HG03280 (cell line): ENCODE data around the gene SLC30A2.

Source experiments
- ATAC-seq: cut with Tn5 transposase; IDR thresholded peaks from one replicate; pipeline ENCODE4 v1.9.1; 2021; ENCODE audit warnings: mild to moderate bottlenecking, moderate library complexity; ENCODE audit not compliant: unreplicated experiment

SLC30A2 gene

GRCh38 chr1:26043765-26044164, 2.2 kb downstream of the SLC30A2 start:
- no peak for ATAC-seq

- no peak for ATAC-seq
Measured at GRCh38 chr1:26041978-26042377, 3.9 kb downstream of the SLC30A2 start.

- no peak for ATAC-seq
Measured at GRCh38 chr1:26041401-26041800, 4.5 kb downstream of the SLC30A2 start.

GRCh38 chr1:26038904-26039303, 7.0 kb downstream of the SLC30A2 start:
- no peak for ATAC-seq

DNA sequence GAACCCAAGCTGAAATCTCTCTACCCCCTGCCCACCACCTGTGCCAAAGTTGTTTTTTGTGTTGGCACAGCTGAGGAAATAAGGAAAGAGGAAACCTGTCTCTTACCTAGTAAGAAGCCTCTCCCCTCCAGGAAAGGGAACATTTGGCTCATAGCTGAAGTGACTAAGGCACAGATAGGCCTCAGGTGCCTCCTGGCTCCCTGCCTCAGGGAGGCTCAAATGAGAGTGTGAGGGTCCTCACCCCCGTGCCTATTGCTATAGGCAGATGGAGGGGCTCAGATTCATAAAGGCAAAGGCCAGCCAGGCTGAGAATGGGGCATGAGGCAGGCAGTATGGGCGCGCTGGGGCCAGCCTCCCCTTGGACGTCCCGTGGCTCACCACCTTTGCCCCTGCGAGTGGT, 7.4 kb downstream of the SLC30A2 start:
- ATAC-seq = no peak

GRCh38 chr1:26037904-26038303, 8.0 kb downstream of the SLC30A2 start:
- ATAC-seq = no peak

DNA sequence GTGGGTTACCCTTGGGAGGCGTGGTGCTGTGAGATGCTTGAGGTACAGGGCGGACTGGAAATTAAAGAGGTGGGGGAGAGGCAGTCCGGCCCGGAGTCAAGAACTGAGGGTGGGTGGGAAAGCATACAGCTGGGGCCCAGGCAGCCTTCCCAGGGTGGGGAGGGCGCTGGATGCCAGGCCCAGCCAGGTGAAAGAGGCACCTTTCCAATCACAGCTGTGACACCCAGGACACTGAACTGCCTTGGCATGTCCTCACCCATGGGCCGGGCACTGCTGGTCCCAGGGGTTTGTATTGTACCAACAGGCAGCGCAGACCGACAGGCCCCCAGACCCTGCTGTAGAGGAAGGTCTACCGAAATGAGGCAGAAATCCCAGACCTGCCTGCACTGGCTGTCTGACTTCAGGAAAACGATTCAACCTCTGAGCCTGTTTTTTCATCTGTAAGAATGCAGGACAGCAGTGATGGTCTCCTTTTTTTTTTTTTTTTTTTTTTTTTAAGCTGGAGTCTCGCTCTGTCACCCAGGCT, 9.1 kb downstream of the SLC30A2 start:
- ATAC-seq = no peak

DNA sequence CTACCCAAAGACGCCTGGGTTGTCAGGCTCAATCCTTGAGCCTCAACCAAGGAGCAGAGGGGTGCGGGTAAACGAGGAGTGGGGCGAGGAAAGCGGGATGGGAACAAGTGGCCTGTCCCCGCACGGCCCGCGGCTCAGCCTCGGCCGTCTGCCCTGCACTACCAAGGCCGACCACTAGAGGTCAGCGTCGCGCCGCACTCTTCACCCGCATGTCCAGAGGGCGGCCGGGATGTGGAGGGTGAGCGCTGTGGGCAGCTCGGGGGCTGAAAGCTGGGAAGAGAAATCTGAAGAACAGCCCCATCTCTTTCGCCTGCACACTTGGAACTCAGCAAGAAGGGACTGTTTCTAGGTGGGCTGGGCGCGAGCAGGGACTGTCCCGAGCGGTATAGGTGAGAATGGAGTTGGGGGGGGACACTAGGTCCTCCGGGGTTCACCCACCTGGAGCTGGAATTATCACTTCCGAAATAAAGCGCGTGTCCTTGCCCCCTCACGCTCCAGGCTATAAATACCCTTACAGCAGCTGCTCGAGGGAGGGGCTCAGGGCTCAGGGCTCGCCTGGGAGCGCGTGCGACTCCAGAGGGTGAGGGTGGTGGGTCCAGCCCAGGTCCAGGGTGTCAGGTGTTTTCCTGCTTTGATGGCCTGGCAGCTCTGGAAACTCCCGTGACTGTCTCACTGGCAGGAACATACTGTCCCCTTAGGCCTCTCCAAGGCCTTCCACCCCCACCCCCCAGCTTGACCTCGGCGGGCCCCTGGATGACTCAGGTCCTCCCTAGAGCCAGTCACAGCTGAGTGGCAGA, 9.8 kb downstream of the SLC30A2 start:
- ATAC-seq = peak; percentile 56

DNA sequence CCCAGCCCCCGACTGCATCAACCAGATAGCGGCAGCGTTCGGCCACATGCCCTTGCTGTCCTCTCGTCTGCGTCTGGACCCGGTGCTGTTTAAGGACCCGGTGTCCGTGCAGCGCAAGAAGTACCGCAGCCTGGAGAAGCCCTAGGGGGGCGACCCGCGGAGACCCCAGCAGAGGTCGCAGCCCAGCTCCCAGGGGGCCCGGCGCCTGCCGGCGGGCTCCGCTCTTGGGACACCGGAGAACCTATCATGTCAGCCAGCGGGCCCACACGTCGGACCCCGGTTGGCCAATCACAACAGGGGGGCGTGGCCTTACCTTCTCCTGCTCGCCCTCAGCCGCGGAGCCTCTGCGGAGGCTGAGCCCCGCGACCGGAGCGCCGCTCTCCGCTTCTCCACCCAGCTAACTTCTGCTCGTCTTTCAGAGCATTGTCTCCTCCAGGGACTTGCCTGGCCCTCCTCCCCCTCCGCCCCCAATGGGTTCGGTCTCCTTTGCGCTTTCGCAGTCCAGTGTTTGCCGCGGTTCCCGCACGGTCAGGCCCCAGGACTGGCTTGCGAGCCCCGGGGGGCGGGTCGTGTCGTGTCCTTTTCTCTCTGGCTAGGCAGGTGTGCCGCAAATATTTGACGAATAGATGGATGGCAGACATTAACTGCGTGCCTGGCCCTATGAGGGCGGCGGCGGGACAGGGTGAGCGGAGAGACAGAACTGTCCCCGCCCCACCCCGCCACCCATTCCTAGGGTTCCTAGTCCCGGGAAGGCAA, 10.5 kb downstream of the SLC30A2 start:
- ATAC-seq = peak; percentile 91

- no peak for ATAC-seq
Measured at GRCh38 chr1:26034504-26035202, 11.3 kb downstream of the SLC30A2 start.

- ATAC-seq = no peak
Measured at GRCh38 chr1:26032656-26033357, 13.1 kb downstream of the SLC30A2 start.

DNA sequence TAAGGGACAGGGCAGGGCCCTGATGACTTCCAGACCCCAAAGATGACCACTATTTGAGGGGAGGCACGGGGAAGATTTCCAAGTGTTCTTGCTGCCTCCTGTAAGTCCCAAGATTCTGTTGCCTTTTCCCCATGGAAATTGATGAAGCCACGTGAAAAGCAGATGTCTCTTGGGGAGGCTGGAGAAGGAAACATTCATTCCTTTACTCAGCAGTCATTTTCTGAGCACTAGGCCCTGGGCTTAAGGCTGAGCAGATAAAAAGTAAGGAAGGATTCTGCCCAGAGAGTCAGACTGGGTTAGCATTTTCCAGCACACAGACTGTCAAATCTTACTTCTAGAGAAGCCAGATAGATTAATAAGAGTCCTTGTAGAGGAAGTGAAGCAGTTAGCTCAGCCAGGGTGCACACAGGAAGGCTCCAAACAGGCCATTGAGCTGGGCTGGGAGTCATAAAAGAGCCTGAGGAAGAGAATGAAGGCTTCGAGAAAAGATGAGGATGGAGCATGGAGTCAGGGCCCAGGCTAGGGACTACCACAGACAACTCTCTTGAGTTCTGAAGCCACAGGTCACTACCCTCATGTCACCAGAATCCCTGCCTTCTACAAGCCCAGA, 14.2 kb downstream of the SLC30A2 start:
- no peak for ATAC-seq

GRCh38 chr1:26031196-26031595, 14.7 kb downstream of the SLC30A2 start:
- ATAC-seq = no peak

DNA sequence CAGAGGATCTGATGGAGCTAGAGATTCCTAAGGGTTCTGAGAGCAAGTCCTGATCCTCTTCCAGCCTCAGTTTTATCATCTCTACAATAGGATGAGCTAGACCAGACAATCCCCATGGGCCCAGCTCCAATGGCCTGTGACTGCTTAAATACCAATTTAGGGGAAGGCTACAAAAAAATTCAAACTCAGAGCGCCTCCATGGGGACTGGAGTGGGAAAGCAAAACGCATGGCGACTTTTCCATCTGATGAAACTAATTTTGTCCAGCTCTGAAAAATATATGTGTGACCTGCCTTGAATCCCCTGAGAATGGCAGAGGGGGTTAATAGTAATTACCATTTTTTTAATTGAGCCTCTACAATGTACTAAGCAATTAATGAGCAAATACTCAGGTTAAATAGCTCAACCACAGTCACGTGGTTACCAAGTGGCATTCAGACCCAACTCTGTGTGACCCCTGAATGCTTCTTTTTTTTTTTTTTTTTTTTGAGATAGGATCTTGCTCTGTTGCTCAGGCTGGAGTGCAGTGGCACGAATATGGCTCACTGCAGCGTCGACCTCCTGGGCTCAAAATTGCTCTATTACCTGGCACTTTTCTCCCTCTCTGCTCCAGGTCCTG, 15.9 kb downstream of the SLC30A2 start:
- ATAC-seq = no peak

DNA sequence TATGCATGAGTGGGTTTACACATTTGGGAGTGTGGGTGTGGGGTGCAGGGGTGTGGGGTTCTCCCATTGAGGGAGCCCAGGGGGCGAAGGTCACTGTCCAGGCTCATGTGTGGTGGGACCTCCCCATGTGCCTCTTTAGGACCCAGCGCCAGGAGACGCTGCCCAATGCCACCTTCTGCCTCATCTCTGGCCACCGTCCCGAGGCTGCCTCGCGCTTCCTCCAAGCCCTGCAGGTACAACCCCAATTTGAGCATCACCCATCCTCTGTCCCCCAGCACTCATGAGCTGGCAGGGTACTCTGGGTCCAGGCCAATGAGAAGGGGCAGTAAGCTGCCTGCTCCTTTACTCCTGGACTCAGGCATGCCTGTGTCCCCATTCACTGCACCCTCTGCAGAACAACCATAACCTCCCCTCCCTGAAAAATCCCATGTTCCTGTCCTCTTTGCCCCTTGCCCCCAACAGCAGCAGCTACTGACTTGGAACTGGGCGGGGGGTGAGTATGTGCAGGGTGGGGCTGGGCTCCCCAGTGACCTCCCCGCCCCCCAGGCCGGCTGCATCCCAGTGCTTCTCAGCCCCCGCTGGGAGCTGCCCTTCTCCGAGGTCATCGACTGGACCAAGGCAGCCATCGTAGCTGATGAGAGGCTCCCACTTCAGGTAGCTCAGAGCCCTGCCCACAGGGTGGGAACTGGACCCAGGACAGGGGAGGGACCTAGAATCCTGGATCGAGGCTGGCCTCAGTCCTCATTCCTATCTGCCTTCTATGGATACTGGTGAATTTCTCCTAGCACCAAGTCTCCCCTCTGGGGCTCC, 16.7 kb downstream of the SLC30A2 start:
- ATAC-seq = no peak

DNA sequence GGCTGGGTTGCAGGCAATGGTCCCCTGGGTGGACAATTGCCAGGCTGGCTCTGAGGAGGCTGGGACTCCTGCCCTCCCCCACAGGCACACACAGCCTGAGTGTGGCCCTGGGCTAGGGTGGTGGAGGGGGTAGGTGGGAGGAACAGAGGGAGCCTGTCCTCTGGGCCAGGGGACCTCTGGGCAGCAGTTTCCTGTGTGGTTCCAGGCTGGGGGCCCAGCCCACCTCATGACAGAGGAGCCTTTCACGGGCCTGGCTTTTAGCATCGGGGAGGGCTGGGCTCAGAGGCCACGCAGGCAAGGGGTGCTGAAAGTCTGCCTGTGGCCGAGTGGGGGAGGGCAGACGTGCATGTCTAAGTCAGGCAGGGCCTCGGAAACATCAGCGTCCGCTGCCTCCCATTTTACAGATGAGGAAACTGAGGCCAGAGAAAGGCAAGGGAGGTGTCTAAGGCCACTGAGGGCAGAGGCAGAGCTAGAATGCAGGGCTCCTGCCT, 17.4 kb downstream of the SLC30A2 start:
- ATAC-seq = no peak

GRCh38 chr1:26027716-26028489, 18.0 kb downstream of the SLC30A2 start:
- no peak for ATAC-seq

- ATAC-seq = no peak
Measured at GRCh38 chr1:26025517-26025916, 20.4 kb downstream of the SLC30A2 start.
